Activated CD4-positive, alpha-beta T cell treated with anti-CD3 and anti-CD28 coated beads, Interleukin-2, amount 10 ng/mL, durations not matched to agents 7 days and 5 days (primary cell): ENCODE results near the gene PRKRIP1. TPM values are rescaled to one million over a fixed set of nuclear protein-coding genes. Genes with fewer than 3 reads are reported as not detected.
"Not testable (repeated sequence)": the region's sequence is repeated elsewhere in the genome, so short reads cannot be mapped to it uniquely, and the experiment has no call there.

Source experiments
- CTCF ChIA-PET: fragments of 350-600 bp; sonication (Branson Sonifier 250); formaldehyde crosslinking; loops from one replicate; lab custom pipeline; 2021; ENCODE audit warnings: antibody characterized with exemption; lab: Charles Lee
- POLR2A ChIA-PET: fragments of 350-600 bp; sonication (Branson Sonifier 250); formaldehyde crosslinking; loops from one replicate; lab custom pipeline; 2021; ENCODE audit warnings: antibody characterized with exemption; lab: Charles Lee
- DNase-seq: peaks from one replicate; pipeline ENCODE4 v3.0.0-alpha.2; 2020
- H3K27ac Mint-ChIP-seq: one replicate; pipeline ENCODE4 v1.8.0; 2021; ENCODE audit warnings: mild to moderate bottlenecking, moderate library complexity, mixed read lengths
- H3K27me3 Mint-ChIP-seq: one replicate; pipeline ENCODE4 v1.8.0; 2021; ENCODE audit warnings: mixed read lengths
- H3K36me3 Mint-ChIP-seq: one replicate; pipeline ENCODE4 v1.8.0; 2021; ENCODE audit warnings: low read depth, mixed read lengths
- H3K4me1 Mint-ChIP-seq: one replicate; pipeline ENCODE4 v1.8.0; 2021; ENCODE audit warnings: mixed read lengths
- H3K4me3 Mint-ChIP-seq: one replicate; pipeline ENCODE4 v1.8.0; 2021; ENCODE audit warnings: mild to moderate bottlenecking, moderate library complexity, mixed read lengths
- H3K9me3 Mint-ChIP-seq: one replicate; pipeline ENCODE4 v1.8.0; 2021; ENCODE audit warnings: mixed read lengths
- total RNA-seq, 2 experiments: library from RNA; stranded (reverse); gene quantifications; one replicate each; pipeline ENCODE4 v1.2.3, GENCODE V29; 2021

PRKRIP1 gene
- total RNA-seq, 2 experiments from 2014 or later: 26.2 to 31.9 TPM

DNA sequence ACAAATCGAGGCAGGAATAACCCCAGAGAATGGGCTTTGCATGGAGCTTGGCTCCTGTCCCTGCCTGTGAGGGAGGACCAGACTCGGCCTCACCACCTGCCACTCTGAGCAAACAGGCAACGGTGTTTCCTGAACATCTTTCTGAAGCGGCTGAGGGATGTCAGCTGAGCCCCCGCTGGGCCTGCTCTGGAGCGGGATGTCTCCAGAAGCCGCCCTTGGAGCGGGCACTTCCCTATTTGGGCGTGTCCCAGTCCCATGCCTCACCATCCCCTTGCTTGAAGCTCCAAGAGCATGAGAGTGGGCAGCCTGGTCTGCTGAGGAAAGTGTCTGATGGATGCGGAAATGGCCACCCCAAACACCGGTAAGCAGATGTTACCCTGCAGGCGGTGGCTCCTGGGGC, 58.3 kb downstream of the PRKRIP1 start:
- POLR2A ChIA-PET: no interaction called here
- no peak for DNase-seq
- Mint-ChIP-seq H3K36me3 (peaks cover 6% of the 10 kb centered on the region), H3K4me3 (no peak overlapping the region), H3K27ac (peak overlapping the region; percentile 11), H3K27me3 (no peaks in the 10 kb centered on the region), H3K4me1 (no peaks in the 10 kb centered on the region), H3K9me3 (no peaks in the 10 kb centered on the region)
- CTCF ChIA-PET: interaction anchor here (0.5 to 1.8 kb wide), 2 partner anchors 42 to 65 kb away, joined by 3 to 5 read pairs; no protein-coding TSS in a partner anchor

DNA sequence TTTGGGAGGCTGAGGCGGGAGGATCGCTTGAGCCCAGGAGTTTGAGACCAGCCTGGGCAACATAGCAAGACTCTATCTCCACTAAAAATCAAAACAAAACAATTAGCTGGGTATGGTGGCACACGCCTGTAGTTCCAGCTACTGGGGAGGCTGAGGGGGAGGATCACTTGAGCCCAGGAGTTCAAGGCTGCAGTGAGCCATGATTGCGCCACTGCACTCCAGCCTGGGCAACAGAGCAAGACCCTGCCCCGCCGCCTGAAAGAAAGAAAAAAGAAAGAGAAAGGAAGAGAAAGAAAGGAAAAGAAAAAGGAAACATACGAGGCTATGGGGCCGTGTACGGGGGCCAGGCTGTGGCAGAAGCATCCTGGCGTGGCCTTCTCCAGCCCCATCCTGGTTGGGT, 58.8 kb downstream of the PRKRIP1 start:
- POLR2A ChIA-PET, DNase-seq, H3K9me3 Mint-ChIP-seq, H3K36me3 Mint-ChIP-seq, H3K4me1 Mint-ChIP-seq, H3K4me3 Mint-ChIP-seq, H3K27me3 Mint-ChIP-seq: not testable (repeated sequence)
- CTCF ChIA-PET: interaction anchor here (0.5 to 1.8 kb wide), 2 partner anchors 42 to 65 kb away, joined by 3 to 5 read pairs; no protein-coding TSS in a partner anchor
- H3K27ac Mint-ChIP-seq: peak overlapping the region; percentile 11

DNA sequence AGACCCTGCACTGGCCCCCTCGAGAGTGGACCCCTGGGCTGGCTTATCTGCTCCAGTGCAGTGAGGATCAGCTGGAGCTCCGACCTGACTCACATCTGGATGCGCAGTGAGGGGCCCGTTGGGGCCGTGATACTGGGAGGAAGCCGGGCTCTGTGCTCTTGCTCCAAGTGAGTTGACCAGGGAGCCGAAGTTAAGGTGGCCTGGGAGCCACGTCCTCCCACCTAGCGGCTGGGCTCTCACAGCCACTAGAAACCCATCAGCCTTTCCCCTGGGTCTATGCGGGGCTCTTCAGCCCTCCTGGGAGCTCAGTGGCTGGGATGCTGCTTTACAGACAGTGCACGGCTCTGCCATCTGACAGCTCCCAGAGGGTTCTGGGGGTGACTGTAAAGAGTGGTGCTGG, 59.4 kb downstream of the PRKRIP1 start:
- ChIA-PET CTCF (interaction anchor here (1.0 kb wide), 1 partner anchor 17 kb away, joined by 3 read pairs; no protein-coding TSS in a partner anchor), POLR2A (no interaction called here)
- H3K27me3 Mint-ChIP-seq: no peaks in the 10 kb centered on the region
- H3K36me3 Mint-ChIP-seq: peaks cover 6% of the 10 kb centered on the region
- no peaks in the 10 kb centered on the region for H3K9me3 Mint-ChIP-seq
- no peak for DNase-seq
- no peak overlapping the region for H3K4me3 Mint-ChIP-seq
- H3K27ac Mint-ChIP-seq: no peak overlapping the region
- no peaks in the 10 kb centered on the region for H3K4me1 Mint-ChIP-seq

DNA sequence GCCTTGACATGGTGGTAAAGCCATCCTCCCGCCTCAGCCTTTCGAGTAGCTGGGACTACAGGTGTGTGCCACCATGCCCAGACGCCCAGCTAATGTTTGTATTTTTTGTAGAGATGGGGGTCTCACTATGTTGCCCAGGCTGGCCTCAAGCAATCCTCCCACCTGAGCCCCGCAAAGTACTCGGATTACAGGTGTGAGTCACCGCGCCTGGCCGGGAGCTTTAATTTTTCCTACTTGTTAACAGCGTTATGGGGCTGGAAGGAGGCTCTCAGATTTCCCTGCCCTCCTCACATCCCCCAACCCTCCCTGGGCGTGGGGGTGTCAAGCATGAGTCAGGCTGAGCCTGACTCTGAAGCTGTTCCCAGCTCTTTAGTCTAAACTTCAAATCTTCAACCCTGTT, 60.2 kb downstream of the PRKRIP1 start:
- H3K4me3 Mint-ChIP-seq: no peak overlapping the region
- H3K27me3 Mint-ChIP-seq: no peaks in the 10 kb centered on the region
- H3K36me3 Mint-ChIP-seq: peaks cover 6% of the 10 kb centered on the region
- ChIA-PET POLR2A (no interaction called here), CTCF (interaction anchor here (0.8 to 1.2 kb wide), 3 partner anchors 18 to 47 kb away, joined by 3 to 6 read pairs (median 3); no protein-coding TSS in a partner anchor)
- no peak for DNase-seq
- H3K9me3 Mint-ChIP-seq: no peaks in the 10 kb centered on the region
- no peaks in the 10 kb centered on the region for H3K4me1 Mint-ChIP-seq
- H3K27ac Mint-ChIP-seq: no peak overlapping the region

DNA sequence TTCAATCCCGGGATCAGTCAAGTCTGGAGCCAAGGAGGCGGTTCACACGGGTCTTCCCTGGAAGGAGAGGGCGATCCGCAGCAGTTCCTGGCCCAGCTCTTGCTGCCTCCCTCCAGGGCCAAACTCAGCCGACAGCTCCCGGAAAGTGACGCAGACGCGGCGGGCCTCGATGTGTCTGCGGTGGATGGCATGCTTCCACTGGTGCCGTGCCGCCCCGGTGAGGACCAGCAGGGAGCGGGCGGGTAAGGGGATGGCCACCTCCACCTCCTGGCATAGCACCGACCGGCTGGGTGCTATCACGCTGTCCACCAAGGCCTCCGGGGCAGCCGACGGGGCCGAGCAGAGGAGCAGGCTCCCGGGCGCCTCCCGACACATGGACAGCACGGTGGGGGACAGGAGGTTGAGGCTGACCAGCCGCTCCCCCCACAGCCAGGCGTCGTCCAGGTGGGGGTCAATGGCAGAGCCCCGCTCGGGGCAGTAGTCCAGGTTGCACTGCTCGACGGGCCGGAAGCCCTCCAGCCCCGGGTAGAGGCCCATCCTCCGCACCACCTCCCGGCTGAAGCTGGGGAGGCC, 61.3 kb downstream of the PRKRIP1 start:
- no peaks in the 10 kb centered on the region for H3K9me3 Mint-ChIP-seq
- H3K27me3 Mint-ChIP-seq: no peaks in the 10 kb centered on the region
- DNase-seq: no peak
- H3K27ac Mint-ChIP-seq: no peak overlapping the region
- peaks cover under 1% of the 10 kb centered on the region for H3K4me1 Mint-ChIP-seq
- ChIA-PET CTCF (interaction anchor here (1.2 kb wide), 1 partner anchor 48 kb away, joined by 6 read pairs; no protein-coding TSS in a partner anchor), POLR2A (no interaction called here)
- H3K36me3 Mint-ChIP-seq: peaks cover 6% of the 10 kb centered on the region
- no peak overlapping the region for H3K4me3 Mint-ChIP-seq

DNA sequence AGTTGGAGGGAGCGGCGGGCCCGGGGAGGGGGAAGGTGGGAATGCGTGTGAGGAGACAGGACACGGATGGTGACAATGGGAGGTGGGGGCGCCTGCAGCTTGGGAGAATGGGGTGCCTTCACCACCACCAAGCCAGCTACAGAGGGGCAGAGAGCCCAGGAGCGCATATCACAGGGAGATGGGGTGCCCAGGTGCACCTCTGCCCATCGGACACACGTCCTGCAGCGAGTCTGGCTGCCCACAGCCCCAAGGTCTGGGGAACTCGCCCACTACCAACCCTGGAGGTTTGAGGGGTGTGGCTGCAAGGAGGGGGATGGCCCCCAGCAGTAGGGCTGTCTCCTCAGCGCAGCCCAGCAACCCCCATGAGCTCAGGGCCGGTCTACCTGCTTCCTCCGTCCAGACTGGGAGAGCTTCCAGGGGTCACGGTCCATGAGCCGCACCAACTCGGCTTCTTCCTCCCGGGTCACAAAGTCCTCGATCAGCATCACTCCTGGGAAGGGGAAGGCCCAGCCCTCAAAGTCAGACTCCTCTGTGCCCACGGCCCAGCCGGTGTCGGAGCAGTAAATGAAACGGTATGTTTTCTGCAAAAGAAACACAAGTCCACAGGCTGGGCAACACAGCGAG, 63.2 kb downstream of the PRKRIP1 start:
- Mint-ChIP-seq H3K27ac (no peak overlapping the region), H3K4me3 (no peak overlapping the region), H3K27me3 (no peaks in the 10 kb centered on the region), H3K4me1 (peaks cover 14% of the 10 kb centered on the region), H3K9me3 (no peaks in the 10 kb centered on the region), H3K36me3 (peaks cover 6% of the 10 kb centered on the region)
- ChIA-PET POLR2A (interaction anchor here (1.4 kb wide), 1 partner anchor 11 kb away, joined by 5 read pairs; no protein-coding TSS in a partner anchor), CTCF (no interaction called here)
- DNase-seq: no peak

DNA sequence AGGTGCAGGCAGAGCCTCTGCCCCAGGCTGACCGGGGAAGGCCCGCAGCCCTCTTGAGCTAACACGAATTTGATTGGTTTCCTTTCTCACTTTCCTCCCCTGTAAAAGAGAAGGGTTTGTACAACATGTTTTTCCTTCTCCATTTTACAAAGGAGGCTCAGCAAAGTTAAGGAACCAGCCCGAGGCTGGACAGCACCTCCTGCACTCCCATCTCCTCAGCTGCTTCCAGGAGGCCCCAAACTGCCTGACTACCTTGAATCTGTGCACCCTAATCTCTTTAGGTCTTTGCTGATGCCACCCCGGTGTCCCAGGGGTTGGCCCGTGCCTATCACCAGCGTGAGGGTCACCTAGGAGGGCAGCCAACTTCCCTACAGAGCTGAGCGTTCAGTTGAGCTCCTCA, 64.3 kb downstream of the PRKRIP1 start:
- ChIA-PET POLR2A (interaction anchor here (1.4 kb wide), 1 partner anchor 12 kb away, joined by 5 read pairs; no protein-coding TSS in a partner anchor), CTCF (interaction anchor here (0.6 kb wide), 1 partner anchor 21 kb away, joined by 3 read pairs; no protein-coding TSS in a partner anchor)

DNA sequence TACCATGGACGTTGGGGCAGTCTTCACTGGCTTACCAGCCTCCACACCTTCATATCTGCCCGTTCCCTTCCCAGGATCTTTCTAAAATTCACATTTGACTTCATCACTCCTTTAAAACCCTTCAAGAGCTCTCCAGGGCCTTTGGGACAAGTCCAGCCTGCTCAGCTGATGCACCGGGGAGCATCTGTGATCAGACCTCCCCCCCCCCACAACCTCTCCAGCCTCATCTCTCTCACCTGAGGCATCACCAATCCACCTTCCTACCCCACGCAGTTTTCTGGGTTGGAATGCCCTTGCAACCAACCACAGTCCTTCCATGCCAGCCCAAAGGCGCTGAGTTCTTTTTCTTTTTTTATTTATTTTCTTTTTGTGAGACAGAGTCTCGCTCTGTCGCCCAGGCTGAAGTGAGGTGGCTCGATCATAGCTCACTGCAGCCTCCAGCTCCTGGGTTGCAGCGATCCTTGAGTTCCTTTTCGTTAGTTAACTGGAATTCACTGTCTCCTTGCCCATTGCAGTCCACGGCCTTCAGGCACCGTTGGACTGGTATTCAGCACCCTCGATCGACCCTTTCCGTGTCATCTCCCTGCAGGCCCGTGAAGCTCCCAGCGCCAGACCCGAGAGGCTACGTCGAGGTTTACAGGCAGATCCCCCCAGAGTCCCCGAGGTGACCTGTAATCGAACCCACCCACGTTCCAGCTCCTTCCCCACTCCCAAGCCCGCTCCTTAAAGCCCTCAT, 67.8 kb downstream of the PRKRIP1 start:
- H3K27me3 Mint-ChIP-seq: no peaks in the 10 kb centered on the region
- H3K4me3 Mint-ChIP-seq: peak overlapping the region; percentile 96
- peaks cover 26% of the 10 kb centered on the region for H3K4me1 Mint-ChIP-seq
- POLR2A ChIA-PET: no interaction called here
- H3K36me3 Mint-ChIP-seq: peaks cover 2% of the 10 kb centered on the region
- DNase-seq: no peak
- H3K27ac Mint-ChIP-seq: peak overlapping the region; percentile 91
- H3K9me3 Mint-ChIP-seq: no peaks in the 10 kb centered on the region
- CTCF ChIA-PET: interaction anchor here (0.7 to 2.0 kb wide), 5 partner anchors 16 to 66 kb away, joined by 3 to 7 read pairs (median 4); no protein-coding TSS in a partner anchor

More for the DNA sequence above, 64.3 kb downstream of the PRKRIP1 start:
- Mint-ChIP-seq H3K9me3 (no peaks in the 10 kb centered on the region), H3K4me1 (peaks cover 15% of the 10 kb centered on the region), H3K27ac (no peak overlapping the region), H3K27me3 (no peaks in the 10 kb centered on the region), H3K36me3 (peaks cover 6% of the 10 kb centered on the region), H3K4me3 (no peak overlapping the region)
- DNase-seq: no peak

DNA sequence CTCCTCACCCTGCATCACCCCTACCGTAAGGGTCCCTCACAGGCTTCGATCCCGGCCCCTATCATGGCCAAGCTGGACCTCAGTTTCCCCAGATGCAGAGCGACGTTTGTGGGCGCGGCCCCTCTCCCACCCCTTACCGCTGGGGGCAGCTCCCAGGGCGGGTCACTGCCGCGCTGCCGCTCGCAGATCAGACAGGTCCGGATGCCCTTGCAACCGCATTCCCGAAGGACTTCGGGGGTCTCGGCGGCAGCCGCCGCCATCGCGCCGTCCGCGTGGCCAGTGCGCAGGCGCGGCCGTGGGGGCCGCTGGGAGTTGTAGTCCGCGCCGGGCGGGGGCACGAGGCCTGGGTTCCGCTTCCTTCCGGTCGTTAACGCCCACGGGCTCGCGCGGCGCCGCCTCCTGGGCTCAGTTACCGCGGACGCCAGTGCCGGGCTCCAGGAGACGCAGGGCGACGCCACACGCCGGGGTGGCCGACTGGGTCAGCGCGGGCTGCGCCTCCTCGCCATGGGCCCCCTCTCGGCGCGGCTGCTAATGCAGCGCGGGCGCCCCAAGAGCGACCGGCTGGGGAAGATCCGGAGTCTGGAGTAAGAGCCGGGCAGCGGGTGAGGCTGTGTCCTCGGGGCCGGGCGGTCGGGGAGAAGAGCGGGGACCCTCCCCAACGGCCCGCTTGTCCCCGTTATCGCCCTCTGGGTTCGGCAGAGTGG, 68.6 kb downstream of the PRKRIP1 start, which contains the start of the genes ALKBH4 and LRWD1:
ALKBH4 (minus strand) TSS at position 287 of the 704 bp plus-strand sequence; CDS start at position 260, 27 bp downstream.
LRWD1 (plus strand) TSS at position 408 of the 704 bp plus-strand sequence; CDS start at position 505, 97 bp downstream.
- POLR2A ChIA-PET: no interaction called here
- Mint-ChIP-seq H3K27ac (peak within 1 kb of the TSS; percentile 91), H3K36me3 (peaks cover 2% of the 10 kb centered on the region), H3K9me3 (no peaks in the 10 kb centered on the region), H3K4me1 (peaks cover 26% of the 10 kb centered on the region), H3K27me3 (no peaks in the 10 kb centered on the region), H3K4me3 (peak within 1 kb of the TSS; percentile 96)
- CTCF ChIA-PET: interaction anchor here (0.7 to 2.0 kb wide), 3 partner anchors 39 to 67 kb away, joined by 4 to 7 read pairs (median 6); no protein-coding TSS in a partner anchor
- peak; percentile 93 for DNase-seq

DNA sequence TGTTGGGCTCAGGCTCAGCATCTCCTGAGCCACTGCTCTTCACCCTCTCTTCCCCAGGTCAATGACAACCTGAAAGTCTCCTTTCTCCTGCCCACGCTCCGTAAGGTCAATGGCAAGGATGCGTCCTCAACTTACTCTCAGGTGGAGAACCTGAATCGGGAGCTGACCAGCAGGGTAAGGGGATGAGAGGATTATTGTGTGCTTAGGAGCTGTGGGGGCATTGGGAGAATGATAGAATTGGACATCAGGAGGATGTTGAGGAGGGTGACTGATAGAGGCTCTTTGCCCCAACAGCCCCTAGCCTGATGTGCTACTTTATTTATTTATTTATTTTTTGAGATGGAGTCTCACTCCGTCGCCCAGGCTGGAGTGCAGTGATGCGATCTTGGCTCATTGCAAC, 69.9 kb downstream of the PRKRIP1 start:
- no peaks in the 10 kb centered on the region for H3K9me3 Mint-ChIP-seq
- H3K27ac Mint-ChIP-seq: no peak overlapping the region
- H3K36me3 Mint-ChIP-seq: peaks cover 4% of the 10 kb centered on the region

DNA sequence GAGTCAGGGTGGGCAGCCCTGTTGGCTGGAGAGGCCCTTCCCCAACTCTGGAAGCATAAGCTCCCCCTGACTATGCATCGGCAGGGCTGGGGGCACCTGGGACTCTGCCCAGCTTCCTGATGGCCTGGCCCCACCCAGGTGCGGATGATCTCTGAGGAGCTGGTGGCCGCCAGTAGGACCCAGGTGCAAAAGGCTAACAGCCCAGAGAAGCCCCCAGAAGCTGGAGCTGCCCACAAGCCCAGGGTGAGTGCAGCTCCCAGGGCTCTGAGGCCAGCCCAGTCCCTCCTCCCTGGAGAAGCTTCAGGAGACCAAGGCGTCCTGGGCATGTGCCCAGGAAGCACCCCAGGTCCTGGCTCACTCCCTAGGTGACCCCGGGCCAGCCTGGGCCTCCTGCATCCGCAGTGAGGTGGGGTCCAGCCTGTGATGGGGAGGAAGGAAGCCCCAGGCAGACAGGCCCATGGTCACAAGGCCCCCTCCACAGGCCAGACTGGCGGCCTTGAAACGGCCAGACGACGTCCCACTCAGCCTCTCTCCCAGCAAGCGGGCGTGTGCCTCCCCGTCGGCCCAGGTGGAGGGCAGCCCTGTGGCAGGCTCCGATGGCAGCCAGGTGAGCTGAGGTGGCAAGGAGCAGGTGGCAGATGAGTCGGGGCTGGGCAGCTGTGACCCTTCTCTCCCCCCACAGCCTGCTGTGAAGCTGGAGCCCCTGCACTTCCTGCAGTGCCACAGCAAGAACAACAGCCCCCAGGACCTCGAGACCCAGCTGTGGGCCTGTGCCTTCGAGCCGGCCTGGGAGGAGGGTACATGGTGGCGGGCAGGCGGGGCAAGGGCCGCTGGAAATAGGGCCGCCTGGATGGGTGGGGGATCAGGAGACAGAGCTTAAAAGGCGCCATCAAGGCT, 71.7 kb downstream of the PRKRIP1 start:
- CTCF ChIA-PET: interaction anchor here (1.5 kb wide), 1 partner anchor 42 kb away, joined by 3 read pairs; no protein-coding TSS in a partner anchor
- H3K4me3 Mint-ChIP-seq: no peak overlapping the region
- POLR2A ChIA-PET: no interaction called here
- H3K9me3 Mint-ChIP-seq: no peaks in the 10 kb centered on the region
- peaks cover 6% of the 10 kb centered on the region for H3K36me3 Mint-ChIP-seq
- no peak overlapping the region for H3K27ac Mint-ChIP-seq
- DNase-seq: no peak
- no peaks in the 10 kb centered on the region for H3K27me3 Mint-ChIP-seq
- peaks cover 21% of the 10 kb centered on the region for H3K4me1 Mint-ChIP-seq

More for the DNA sequence above, 69.9 kb downstream of the PRKRIP1 start:
- peak overlapping the region; percentile 96 for H3K4me3 Mint-ChIP-seq
- no peaks in the 10 kb centered on the region for H3K27me3 Mint-ChIP-seq
- ChIA-PET CTCF (interaction anchor here (0.6 to 1.5 kb wide), 2 partner anchors 18 to 41 kb away, joined by 3 read pairs; no protein-coding TSS in a partner anchor), POLR2A (no interaction called here)
- peaks cover 26% of the 10 kb centered on the region for H3K4me1 Mint-ChIP-seq
- no peak for DNase-seq
